ENCODE data around the gene RSPH10B. TPM values are rescaled to one million over a fixed set of nuclear protein-coding genes. Genes with fewer than 3 reads are reported as not detected.
"Not testable (repeated sequence)": the region's sequence is repeated elsewhere in the genome, so short reads cannot be mapped to it uniquely, and the experiment has no call there.

Gene RSPH10B
- total RNA-seq, 1 donor from 2014 or later, result not detected

DNA sequence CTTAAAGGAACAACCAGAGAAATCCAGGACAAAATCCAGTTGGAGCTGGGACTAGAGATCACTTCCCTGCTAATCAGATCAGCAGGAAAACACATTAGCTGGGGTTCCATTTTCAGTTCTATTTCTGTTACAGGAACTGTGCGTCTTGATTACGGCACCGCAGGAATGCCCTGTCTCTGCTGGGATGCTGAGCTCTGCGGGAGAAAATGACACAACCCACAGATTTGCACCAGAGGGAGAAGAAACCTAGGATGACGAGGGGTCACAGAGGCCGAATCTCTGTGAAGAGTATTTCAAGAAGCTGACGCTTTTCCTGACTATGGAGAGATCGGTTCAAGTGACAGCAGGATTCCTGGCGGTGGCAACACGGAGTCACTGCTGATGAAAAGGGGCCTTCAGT lies 40.2 kb downstream of the RSPH10B start:
- not testable (repeated sequence) for DNase-seq (ENCODE audit: low spot score)

DNA sequence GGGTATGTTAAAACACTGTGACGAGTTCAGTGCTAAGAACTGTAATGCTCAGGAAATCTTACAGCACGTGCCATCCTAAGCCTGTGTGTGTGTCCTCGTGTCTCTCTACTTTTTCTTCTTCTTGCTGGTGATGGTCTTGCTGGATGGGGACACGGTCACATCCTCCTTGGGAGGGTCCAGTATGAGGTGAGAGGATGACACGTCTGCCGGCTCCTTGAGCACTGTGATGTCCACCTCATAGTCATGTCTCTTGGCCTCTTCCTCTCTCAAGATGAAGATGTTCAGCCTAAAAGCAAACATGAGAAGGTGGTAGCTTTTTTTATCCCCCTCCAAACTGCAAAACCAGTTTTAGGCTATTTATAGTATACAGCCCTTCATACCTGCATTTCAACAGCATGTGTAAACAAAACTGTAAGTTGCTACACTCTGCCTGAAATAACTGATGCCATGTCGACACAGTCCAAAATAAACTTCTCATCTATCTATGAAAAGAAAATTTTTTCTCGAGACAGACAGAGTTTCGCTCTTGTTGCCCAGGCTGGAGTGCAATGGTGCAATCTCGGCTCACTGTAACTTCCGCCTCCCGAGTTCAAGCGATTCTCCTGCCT lies 44.1 kb downstream of the RSPH10B start:
- DNase-seq (ENCODE audit: low spot score), result not testable (repeated sequence)

DNA sequence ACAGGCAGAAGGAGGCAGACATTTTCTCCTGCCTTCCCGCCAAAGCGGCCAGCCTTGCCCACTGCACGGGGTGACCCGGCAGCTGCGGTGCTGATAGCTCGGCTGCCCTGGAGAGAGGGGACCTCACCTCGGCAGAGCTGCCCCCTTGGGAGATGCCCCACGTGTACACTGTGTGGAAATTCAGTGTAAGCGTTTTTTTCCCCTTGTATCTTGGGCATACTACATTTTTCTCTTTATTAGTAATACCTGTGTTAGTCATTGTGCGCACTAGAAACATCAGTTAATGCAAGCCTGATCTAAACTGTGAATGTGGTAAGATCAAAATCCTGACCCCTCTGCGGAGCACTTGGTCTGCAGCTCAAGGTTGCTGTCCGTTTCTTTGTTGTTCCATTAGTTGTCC lies 45.9 kb downstream of the RSPH10B start:
- not testable (repeated sequence) for DNase-seq (ENCODE audit: low spot score)

DNA sequence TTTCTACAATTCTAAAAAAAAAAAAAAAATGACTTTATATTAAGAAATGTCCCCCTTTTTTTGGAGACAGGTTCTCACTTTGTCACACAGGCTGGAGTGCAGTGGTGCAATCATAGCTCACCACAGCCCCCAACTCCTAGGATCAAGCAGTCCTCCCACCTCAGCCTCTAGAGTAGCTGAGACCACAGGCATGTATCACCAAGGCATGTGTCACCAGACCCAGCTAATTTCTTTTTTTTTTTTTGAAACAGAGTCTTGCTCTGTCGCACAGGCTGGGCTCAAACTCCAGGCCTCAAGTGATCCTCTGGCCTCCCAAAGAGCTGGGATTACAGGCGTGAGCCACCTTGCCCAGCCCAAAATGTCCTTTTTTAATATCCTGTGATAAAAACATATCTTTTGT lies 46.3 kb downstream of the RSPH10B start:
- not testable (repeated sequence) for DNase-seq (ENCODE audit: low spot score)

DNA sequence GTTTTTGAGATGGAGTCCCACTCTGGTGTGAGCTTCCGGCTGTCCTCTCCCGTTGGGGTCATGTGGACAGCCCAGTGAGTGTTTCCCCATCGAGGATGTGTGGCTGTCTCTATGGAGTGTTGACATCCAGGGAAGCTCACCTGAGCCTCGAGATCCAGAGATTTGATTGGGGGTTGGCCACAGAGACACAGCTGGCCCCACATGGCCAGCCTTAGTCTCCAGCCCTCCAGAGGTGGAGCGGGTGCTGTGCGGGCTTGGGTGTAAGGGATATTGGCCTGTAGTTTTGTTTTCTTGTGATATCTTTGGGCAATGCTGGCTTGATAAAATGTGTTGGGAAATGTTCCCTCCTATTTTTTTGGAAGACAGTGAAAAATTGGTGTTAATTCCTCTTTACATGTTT lies 54.0 kb downstream of the RSPH10B start:
- not testable (repeated sequence) for DNase-seq (ENCODE audit: low spot score)

DNA sequence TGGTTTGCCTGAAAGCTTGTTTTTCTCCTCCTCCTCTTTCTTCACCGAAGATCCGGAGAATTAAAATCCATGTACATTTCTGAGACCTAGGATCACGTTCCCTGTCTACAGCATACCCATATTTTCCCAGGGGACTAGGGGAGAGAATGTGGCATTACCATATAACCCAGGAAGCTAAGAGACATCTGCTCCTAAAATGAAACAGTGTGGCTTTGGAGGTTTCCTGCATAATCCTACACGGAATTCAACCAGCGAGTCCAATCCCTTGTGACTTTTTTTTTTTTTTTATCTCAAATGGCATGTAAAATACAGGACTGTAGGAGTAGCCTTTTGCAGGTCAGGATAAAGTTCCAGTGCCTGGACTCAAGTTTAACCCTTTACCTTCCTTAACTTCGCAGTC lies 61.7 kb downstream of the RSPH10B start:
- not testable (repeated sequence) for DNase-seq (ENCODE audit: low spot score)

DNA sequence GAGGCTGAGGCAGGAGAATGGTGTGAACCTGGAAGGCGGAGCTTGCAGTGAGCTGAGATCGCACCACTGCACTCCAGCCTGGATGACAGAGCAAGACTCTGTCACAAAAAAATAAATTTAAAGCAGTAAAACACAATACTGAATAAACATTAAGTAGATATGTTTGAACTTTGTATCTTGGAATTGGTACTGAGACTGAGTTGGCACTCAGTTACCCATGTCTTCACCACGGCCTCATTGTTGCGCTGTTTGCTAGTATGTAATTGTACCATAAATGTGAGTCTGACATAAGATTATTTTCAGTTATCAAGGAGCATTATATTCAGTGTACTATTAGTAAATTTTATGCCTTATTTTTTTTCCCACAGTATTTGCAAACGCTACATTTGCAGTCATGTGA lies 65.8 kb downstream of the RSPH10B start:
- not testable (repeated sequence) for DNase-seq (ENCODE audit: low spot score)

DNA sequence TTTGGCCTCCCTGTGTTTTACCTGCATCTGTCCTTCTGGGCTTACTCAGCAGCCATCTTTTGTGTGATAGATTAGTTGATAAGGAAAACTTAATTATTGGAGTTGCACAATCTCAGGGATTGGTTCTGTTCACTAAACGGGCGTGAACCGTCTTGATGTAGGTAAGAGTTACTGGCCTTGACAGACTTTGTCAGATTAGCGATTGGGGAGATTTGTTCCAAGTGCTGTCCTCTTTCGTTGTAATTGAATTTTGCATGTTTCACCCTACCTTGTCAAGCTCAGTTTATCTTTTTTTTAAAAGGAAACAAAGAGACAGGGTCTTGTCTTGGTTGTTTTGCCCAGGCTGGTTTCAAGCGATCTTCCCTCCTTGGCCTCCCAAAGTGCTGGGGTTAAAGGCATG lies 67.5 kb downstream of the RSPH10B start:
- DNase-seq (ENCODE audit: low spot score), result not testable (repeated sequence)

DNA sequence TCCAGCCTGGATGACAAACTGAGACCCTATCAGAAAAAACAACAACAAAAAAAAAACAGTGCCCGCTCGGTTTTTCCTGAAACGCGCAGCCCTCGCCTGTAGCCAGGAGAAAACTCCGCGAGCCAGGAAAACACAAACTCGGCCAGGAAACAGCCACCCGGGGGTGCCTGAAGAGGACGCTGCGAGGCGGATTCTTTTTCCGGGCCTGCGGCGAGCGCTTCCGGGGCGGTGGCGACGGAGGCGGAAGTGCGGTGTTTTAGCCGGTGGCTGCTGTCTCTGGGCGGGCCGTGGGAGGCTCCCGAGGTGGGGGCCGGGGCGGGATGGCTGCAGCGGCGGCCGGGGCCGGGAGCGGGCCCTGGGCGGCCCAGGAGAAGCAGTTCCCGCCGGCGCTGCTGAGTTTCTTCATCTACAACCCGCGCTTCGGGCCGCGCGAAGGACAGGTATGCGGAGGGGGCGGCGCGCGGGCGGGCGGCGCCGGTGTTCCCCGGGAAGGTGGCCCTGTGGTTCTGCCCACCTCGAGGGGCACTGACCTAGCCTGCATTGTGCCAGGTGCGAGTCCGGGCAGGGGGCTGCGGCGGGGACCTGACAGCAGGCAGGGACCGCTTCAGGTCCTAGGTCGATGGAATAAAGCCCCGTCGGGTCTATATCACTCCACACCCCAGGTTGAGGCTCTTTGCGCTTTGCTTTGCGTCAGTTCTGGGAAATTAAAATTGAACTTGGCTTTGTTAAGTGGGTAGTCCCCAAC lies 71.8 kb downstream of the RSPH10B start, which contains the start of gene CCZ1:
Gene CCZ1 (plus strand): TSS at position 254 of the 745 bp plus-strand sequence. CDS start 67 bp downstream, at position 321.
- DNase-seq (ENCODE audit: low spot score), result peak; percentile 91

DNA sequence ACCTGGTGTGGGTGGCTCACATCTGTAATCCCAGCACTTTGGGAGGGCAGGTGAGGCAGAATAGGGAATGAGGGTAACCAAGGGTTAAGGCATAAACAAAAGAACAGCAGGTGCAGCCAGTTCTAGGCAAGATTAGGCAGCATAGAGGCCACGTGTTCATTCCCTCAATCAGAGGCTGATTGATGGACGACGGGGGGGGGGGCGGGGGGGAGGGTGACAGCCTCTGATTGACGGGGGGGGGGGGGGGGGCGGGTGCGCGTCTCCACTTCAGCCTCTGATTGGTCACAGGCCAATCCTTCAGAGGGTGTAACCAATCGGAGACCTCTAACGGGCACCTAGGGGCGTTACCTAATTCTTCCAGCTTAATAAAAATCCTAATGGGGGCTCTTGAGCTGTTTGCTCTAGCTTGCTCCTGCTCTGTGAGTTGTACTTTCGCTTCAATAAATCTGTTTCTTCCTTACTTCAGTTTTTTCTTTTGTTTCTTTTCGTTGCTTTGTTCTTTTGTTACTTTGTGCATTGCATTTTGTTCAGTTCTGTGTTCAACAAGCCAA lies 73.0 kb downstream of the RSPH10B start:
- not testable (repeated sequence) for DNase-seq (ENCODE audit: low spot score)

DNA sequence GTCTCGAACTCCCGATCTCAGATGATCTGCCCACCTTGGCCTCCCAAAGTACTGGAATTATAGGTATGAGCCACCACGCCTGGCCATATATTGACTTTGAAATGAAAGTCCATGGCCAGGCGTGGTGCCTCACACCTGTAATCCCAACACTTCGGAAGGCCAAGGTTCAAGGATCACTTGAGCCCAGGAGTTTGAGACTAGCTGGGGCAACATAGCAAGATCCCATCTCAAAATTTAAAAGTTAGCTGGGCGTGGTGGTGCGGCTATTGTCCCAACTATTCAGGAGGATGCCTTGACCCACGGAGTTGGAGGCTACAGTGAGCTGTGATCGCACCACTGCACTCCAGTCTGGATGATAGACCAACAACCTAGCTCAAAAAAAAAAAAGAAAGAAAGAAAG lies 78.0 kb downstream of the RSPH10B start:
- DNase-seq (ENCODE audit: low spot score), result no peak

DNA sequence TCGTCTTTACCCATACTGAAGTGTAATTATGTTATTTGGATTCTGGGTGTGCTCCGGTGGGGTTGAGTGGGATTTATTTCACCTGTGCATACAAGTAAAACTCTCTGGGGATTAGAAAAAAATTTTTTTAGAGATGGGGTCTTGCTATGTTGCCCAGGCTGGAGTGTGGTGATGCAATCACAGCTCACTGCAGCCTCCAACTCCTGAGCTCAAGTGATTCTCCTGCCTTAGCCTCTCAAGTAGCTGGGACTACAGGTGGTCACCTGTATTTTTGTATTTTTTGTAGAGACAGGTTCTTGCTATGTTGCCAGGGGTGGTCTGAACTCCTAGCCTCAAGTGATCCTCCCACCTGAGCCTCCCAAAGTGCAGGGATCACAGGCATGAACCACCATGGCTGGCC lies 80.2 kb downstream of the RSPH10B start:
- not testable (repeated sequence) for DNase-seq (ENCODE audit: low spot score)

DNA sequence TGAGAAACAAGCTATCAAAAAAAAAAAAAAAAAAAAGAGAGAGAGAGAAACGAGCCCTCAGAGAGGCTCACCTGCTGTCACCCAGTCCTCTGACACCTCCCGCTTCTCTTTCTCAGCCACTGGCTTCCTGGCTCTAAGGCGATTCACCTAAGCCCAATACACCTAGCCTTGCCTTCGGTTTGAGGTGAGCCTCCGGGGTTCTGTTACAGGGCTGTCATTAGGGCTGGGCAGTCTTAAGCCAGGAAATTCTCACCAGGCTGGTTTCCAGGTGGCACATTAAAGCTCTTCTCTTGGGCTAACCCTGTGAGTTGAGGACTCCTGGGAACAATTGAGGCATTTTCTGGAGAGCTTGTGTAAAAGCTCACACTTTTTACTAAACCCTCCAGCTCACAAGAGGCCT lies 82.5 kb downstream of the RSPH10B start:
- DNase-seq (ENCODE audit: low spot score), result not testable (repeated sequence)

DNA sequence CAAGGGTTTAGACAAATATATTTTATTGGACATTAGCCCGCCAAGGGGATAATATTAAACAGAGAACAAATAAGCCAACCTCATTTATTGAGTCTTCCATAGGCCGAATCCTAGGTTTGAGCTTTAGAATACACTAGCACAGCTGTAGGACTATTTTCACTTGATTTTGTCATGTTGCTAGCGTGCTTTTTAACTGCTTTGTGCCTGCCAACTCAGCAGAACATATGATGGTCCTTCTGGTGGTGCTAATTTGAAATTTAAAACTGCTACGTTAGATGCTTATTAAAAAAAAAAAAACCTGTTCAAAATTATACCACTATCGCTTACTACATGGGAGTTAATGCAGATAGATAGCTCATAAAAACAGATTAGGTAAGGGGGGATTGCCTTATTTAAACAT lies 86.1 kb downstream of the RSPH10B start:
- not testable (repeated sequence) for DNase-seq (ENCODE audit: low spot score)

DNA sequence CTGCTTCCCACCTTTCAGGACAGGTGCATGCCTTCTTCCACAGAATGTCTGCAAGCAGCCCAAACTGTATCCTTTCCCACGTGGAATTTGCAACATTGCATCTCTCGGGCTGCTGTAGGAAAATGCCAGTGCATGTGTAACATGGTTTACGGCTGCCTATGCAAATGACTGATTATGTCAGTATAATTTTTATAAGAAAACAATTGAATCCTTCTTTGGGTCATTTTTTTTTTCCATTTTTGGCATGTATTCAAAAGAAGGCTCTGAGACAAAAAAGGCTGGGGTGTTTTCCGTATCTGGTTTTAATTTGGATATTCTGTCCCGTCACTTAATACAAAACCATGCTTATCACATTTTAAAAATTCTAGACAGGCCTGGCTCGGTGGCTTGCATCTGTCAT lies 90.4 kb downstream of the RSPH10B start:
- DNase-seq (ENCODE audit: low spot score), result peak; percentile 8

DNA sequence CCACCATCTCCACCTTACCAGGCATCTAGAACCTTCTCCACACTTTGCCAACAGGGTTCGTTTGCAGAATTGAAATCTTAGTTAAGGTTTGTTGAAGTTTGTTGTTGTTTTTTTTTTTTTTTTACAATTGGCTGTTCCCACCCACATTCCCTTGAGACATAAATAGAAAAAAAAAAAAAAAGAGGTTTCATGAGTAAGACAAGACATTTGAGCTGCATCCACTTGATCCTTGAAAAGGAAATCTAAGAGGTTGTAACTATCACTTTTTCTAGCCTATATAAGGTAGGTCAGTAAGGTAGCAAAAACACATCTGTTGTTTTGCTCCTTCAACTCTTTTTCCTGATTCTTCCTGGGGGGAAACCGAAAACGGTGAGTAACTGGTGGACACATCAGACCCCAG lies 90.9 kb downstream of the RSPH10B start:
- not testable (repeated sequence) for DNase-seq (ENCODE audit: low spot score)

Other genes with a start within 250 kb of the RSPH10B start
- gene RNF216, start 189.0 kb downstream of the RSPH10B start, total RNA-seq, result 33.8 TPM
- not detected for gene OCM, start 89.9 kb downstream of the RSPH10B start, total RNA-seq
- gene CCZ1, start 72.0 kb downstream of the RSPH10B start, total RNA-seq, result 79.5 TPM
- 11.0 TPM for gene PMS2, start 38.4 kb upstream of the RSPH10B start, total RNA-seq
- gene AIMP2, start 38.6 kb upstream of the RSPH10B start, total RNA-seq, result 36.8 TPM
- 0.45 TPM for gene ANKRD61, start 60.7 kb upstream of the RSPH10B start, total RNA-seq
- 57.9 TPM for gene EIF2AK1, start 88.5 kb upstream of the RSPH10B start, total RNA-seq
- gene USP42, start 134.3 kb upstream of the RSPH10B start, total RNA-seq, result 9.6 TPM

Measured in mesenteric fat pad (tissue), 1 donor.